ENCODE data around the gene GRK2. TPM values are rescaled to one million over a fixed set of nuclear protein-coding genes. Genes with fewer than 3 reads are reported as not detected.

Gene GRK2
- total RNA-seq, 1 donor from 2014 or later, result 43.1 TPM

- intact Hi-C loops (cut with DNase I), result loop anchor here (10.0 kb wide), 1 partner anchor 235 kb away; no protein-coding TSS in a partner anchor
- no peak for DNase-seq (ENCODE audit: low spot score)
Observed at GRCh38 chr11:67320011-67320410, 53.7 kb downstream of the GRK2 start.

GRCh38 chr11:67320691-67321090, 54.4 kb downstream of the GRK2 start:
- intact Hi-C loops (cut with DNase I), result loop anchor here (10.0 kb wide), 1 partner anchor 236 kb away; no protein-coding TSS in a partner anchor
- DNase-seq (ENCODE audit: low spot score), result no peak

- intact Hi-C loops (cut with DNase I), result loop anchor here (10.0 kb wide), 1 partner anchor 237 kb away; no protein-coding TSS in a partner anchor
- DNase-seq (ENCODE audit: low spot score), result no peak
Observed at GRCh38 chr11:67321313-67321871, 55.1 kb downstream of the GRK2 start.

GRCh38 chr11:67322049-67322448, 55.8 kb downstream of the GRK2 start:
- DNase-seq (ENCODE audit: low spot score), result no peak
- intact Hi-C loops (cut with DNase I), result loop anchor here (10.0 kb wide), 1 partner anchor 237 kb away; no protein-coding TSS in a partner anchor

GRCh38 chr11:67323526-67323925, 57.3 kb downstream of the GRK2 start:
- intact Hi-C loops (cut with DNase I), result loop anchor here (10.0 kb wide), 1 partner anchor 239 kb away; no protein-coding TSS in a partner anchor
- DNase-seq (ENCODE audit: low spot score), result no peak

GRCh38 chr11:67332081-67332691, 65.9 kb downstream of the GRK2 start:
- DNase-seq (ENCODE audit: low spot score), result no peak

More at GRCh38 chr11:67332081-67332691, 65.9 kb downstream of the GRK2 start:
- intact Hi-C loops (cut with DNase I), result no loop called here

Other genes starting within 250 kb of the GRK2 start
- gene SYT12, start 243.3 kb upstream of the GRK2 start, total RNA-seq, result 2.2 TPM
- 25.8 TPM for gene RHOD, start 209.6 kb upstream of the GRK2 start, total RNA-seq
- 46.4 TPM for gene KDM2A, start 147.2 kb upstream of the GRK2 start, total RNA-seq
- 20.0 TPM for gene ANKRD13D, start 22.8 kb downstream of the GRK2 start, total RNA-seq
- gene SSH3, start 37.1 kb downstream of the GRK2 start, total RNA-seq, result 22.3 TPM
- 61.6 TPM for gene POLD4, start 87.1 kb downstream of the GRK2 start, total RNA-seq
- gene CLCF1, start 107.1 kb downstream of the GRK2 start, total RNA-seq, result 4.0 TPM
- 4.8 TPM for gene RAD9A, start 125.5 kb downstream of the GRK2 start, total RNA-seq
- 95.1 TPM for gene PPP1CA, start 135.4 kb downstream of the GRK2 start, total RNA-seq
- gene TBC1D10C, start 137.6 kb downstream of the GRK2 start, total RNA-seq, result 1.0 TPM
- gene CARNS1, start 149.2 kb downstream of the GRK2 start, total RNA-seq, result 22.2 TPM
- 23.2 TPM for gene RPS6KB2, start 162.0 kb downstream of the GRK2 start, total RNA-seq
- gene PTPRCAP, start 171.2 kb downstream of the GRK2 start, total RNA-seq, result 0.40 TPM
- 21.6 TPM for gene CORO1B, start 177.0 kb downstream of the GRK2 start, total RNA-seq
- not detected for gene GPR152, start 186.3 kb downstream of the GRK2 start, total RNA-seq
- gene CABP4, start 188.9 kb downstream of the GRK2 start, total RNA-seq, result 0.11 TPM
- 76.1 TPM for gene TMEM134, start 202.8 kb downstream of the GRK2 start, total RNA-seq
- 43.6 TPM for gene AIP, start 216.6 kb downstream of the GRK2 start, total RNA-seq
- 40.0 TPM for gene PITPNM1, start 238.9 kb downstream of the GRK2 start, total RNA-seq
- 72.9 TPM for gene CDK2AP2, start 241.7 kb downstream of the GRK2 start, total RNA-seq

Measured in cardiac septum (tissue), 1 donor.